NCI-H1105 (cell line): Measurements from ENCODE around the gene LPCAT3.
"Not testable (repeated sequence)": the region's sequence is repeated elsewhere in the genome, so short reads cannot be mapped to it uniquely, and the experiment has no call there.

Experiments used
- DNase-seq: peaks from one replicate; lab custom pipeline; 2025; lab: John Stamatoyannopoulos, UW

Gene LPCAT3, protein sequence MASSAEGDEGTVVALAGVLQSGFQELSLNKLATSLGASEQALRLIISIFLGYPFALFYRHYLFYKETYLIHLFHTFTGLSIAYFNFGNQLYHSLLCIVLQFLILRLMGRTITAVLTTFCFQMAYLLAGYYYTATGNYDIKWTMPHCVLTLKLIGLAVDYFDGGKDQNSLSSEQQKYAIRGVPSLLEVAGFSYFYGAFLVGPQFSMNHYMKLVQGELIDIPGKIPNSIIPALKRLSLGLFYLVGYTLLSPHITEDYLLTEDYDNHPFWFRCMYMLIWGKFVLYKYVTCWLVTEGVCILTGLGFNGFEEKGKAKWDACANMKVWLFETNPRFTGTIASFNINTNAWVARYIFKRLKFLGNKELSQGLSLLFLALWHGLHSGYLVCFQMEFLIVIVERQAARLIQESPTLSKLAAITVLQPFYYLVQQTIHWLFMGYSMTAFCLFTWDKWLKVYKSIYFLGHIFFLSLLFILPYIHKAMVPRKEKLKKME

DNA sequence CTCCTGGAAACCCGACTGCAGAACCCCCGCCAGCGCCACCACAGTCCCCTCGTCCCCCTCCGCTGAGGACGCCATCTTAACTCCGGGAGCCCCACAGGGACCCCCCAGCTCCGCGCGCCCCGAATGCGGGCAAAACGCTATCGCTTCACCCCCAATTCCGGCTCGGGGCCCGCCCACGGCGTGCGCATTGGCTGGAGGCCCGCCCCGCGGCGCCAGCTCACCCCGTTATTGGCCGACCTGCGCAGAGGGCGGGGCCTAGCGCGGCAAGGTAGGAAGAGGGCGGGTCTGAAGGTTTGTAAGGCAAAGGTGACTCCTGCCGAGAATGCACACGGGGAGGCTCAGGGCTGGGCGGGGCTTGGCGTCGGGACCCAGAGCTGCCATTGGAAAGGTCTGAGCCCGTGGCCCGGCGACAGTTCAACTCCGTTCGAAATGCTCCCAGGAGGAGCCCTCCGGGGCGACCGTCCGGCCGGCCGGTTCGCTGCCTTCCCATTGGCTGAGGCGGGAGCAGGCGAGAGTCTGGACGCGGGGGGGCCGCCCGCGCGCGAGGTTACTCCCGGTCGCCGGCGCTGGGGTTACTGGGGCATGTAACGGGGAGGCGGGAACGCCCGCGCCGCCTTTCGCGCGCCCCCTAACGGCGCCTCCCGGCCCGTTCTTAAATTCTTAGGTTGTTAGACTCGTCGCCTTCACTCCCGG is at the start of gene LPCAT3:
Gene LPCAT3, minus strand, starts transcription at position 127 of the 693 bp plus-strand sequence. Its CDS starts 52 bp downstream, at position 75.
- peak; percentile 98 for DNase-seq

DNA sequence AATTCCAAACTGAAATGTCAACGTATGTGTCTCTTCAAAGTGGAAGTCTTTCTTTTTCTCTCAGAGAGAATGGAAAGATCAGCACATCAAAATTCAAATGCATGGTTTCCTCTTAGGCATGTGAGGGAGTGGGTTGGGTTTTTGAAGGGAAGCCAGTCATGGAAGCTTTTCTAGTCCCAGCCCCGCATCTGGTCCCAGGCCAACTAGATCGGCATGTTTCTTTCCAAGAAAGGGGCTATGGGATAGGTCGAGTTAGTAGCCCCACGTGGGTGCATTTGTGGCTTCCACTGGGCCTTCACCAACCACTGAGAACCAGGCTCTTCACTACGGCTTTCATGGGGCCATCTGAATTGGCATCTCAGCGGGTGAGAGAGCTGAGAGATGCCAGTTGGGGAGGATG is 48.8 kb upstream of the LPCAT3 start:
- DNase-seq: no peak

DNA sequence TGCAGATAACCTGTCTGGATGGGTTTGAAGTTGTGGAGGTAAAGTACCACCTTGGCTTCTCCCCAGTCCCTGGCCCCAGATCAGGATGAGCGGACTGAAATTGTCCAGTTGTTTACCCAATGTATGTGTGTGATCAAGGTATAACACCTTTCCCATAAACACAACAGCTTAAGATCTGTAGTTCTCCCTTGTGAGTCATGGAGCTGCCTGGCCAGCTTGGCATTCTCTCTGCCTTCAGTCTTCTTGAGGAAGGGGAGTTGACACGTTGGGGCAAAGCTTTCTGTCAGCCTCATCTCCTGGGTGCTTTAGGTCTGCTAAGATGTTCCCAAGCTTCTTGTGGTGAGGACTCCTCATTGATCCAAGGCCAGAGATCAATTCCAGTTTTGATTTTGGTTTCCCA is 48.3 kb upstream of the LPCAT3 start:
- no peak for DNase-seq

DNA sequence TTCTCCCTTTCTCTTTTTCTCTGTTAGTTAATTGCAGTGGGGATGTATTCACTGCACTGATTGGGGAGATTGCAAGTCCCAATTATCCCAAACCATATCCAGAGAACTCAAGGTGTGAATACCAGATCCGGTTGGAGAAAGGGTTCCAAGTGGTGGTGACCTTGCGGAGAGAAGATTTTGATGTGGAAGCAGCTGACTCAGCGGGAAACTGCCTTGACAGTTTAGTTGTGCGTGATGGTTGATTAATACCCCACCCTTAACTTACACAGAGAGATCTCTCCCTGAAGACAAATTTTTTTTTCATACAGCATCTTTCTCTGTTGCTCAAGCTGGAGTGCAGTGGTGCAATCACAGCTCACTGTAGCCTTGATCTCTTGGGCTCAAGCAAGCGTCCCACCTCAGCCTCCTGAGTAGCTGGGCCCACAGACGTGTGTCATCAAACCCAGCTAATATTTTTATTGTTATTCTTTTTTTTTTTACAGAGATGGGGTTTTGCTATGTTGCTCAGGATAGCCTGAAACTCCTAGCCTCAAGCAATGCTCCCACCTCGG is 46.9 kb upstream of the LPCAT3 start:
- no peak for DNase-seq

DNA sequence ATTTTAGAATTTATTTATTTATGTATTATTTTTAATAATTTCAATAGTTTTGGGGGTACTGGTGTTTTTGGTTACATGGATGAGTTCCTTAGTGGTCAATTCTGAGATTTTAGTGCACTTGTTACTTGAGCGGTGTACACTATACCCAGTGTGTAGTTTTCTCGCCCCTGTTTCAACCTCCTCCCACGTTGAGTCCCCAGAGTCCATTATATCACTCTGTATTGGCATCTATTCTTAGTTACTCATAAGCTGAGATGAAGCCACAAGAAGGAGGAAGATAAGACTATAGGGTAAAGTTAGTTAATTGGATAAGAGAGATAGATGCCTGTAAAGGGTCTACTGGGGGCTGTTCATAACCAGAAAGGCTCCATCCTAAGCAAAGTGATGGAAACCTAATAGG is 46.2 kb upstream of the LPCAT3 start:
- no peak for DNase-seq

DNA sequence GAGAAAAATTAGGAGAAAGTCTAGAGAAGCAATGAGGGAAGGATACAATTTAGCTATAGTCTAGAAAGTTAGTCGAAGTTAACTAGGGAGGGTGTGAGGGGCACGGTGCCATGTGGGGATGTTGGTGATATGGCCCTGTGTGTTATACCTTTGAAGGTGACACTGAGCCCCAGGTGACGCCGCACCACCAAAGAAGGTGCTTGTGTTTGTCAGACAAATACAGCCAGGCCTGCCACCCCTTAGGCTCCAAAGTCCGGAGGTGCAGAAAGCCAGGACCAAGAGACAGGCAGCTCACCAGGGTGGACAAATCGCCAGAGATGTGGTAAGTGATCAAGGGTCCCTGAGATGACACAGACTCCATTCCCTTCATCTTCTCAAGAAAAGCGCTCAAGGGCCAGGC is 43.3 kb upstream of the LPCAT3 start:
- no peak for DNase-seq

DNA sequence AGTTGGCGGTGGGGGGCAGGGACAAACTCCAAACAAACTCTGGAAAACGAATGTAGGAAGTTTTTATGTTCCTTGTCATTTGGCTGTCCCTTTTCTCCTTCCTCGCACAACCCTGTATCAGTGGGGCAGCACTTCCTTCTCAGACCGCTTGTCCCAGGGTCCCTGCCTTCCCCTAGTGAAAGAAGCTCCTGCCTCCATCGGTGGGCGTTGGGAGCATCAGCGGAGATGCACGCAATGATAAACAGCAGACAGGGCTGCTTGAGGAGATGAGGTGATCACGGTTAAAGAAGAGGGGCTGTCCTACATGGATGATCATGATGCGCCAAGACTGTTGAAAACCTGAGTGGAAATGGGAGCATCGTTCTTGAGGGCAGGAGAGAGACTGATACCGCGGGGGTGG is 42.9 kb upstream of the LPCAT3 start:
- no peak for DNase-seq

DNA sequence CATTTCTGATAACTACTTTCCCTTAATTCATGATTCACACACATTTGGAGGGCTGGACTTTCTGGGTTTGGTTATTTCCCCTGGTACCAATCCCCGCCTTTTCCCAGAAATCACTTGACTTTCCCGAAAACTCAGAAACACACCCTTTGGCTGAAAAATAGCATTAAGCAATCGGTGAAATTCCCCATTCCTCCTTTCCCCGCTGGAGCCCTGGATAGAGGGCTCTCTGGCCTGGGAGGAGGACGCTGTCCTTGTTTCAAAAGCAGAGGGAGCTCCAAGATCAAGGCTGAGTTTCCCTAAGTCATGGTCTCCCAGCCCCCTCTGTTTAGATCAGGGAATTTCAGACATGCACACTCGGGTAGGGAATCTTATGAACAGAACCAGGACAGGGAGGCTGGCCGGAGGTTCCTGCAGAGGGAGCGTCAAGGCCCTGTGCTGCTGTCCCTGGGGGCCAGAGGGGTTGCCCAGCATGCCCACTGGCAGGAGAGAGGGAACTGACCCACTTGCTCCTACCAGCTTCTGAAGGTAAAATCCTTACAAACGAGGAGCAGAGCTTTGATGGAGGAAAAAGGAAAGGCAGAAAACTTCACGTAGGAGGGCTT is 42.2 kb upstream of the LPCAT3 start, which contains the start of gene C1S:
Gene C1S, plus strand, starts transcription at position 366 of the 602 bp plus-strand sequence. CDS start 1,195 bp downstream, outside the sequence.
- no peak for DNase-seq

DNA sequence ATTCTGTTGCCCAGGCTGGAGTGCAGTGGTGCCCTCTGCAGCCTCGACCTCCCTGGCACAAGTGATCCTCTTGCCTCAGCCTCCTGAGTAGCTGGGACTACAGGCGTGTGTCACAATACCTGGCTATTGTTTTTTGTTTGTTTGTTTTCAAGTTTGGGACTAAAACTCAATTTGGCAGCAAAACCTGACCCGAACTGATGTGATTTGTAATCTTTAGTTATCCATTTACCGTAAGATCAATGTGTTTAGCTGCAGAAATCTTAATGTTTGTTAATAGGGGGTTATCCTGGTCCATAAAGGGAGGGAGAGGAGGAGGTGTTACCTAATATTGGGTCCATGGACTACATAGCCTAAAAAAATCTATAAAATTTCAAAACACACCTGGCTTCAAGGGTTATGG is 41.5 kb upstream of the LPCAT3 start:
- DNase-seq: no peak

DNA sequence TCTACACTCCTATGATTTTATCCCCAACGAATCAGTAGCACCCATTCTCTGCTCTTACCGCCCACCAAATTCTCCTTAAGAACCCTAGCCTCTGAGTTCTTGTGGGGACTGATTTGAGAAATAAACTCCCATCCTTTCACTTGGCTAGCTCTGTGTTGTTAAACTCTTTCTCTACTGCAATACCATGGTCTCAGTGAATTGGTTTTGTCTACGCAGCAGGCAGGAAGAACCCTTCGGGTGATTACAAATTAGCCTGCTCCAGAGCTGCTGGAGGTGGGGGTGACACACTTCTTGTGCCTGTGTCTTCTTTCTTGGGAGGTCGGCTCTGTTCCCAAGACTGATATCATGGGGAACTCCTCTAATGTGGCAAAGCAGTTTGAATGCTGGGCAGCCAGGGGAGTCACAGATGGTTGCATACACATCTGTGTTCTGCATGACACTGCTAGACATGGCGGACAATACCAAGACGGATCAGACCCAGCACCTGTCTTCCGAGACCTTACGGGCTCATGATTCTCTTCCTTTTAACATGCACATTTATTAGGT is 40.6 kb upstream of the LPCAT3 start:
- DNase-seq: no peak

DNA sequence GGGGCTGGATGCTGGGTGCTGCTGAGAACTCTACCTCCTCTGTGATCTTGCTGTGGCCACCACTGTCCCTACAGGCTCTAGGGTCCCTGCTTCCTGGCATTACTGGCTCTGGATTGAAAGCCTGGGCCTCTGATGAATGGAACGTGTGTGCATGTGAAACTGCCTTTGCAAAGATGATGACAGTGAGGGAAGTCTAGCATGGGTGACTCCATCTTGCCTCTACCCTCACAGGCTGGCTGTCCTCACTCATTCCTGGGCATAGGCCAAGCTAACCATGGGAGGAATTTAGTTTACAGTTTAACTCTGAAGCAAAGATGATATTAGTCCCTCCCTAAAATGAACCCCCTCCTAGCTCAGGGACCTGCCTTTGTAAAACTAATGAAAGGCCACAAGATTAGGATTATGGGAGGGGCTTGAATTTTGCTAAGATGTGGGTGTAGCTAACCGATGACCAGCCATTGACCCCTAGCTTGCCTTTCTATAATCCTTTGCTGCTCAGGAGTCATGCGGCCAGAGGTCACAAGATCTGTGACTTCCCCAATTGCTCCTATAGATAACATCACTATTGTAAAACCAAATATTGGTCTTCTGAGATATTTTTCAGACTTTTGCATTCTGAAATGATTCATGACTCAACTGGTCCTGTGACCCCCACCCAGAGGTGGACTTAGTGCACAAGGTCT is 40.0 kb upstream of the LPCAT3 start:
- no peak for DNase-seq

DNA sequence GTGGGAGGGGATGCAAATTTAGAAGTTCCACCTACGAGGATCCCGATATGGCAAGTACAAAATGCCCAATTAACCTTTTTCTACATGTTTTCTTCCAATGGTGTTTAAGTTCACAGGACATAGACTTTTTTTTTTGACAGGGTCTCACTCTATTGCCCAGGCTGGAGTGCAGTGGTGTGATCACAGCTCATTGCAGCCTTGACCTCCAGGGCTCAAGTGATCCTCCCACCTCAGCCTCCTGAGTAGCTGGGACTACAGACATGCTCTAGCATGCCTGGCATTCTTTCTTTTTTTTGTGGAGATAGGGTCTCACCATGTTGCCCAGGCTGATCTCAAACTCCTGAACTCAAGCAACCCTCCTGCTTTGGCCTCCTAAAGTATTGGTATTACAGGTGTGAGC is 37.5 kb upstream of the LPCAT3 start:
- not testable (repeated sequence) for DNase-seq

DNA sequence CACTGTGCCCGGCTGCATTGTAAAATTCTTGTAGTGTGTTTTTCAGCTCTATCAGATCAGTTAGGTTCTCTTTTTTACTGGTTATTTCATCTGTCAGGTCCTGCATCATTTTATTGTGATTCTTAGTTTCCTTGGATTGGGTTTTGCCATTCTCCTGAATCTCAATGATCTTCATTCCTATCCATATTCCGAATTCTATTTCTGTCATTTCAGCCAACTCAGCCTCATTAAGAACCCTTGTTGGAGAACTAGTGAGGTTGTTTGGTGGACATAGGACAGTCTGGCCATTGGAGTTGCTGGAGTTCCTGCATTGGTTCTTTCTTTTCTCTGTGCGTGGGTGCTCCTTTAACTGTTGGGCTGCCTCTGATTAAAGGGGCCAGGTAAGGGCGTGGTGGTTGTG is 36.6 kb upstream of the LPCAT3 start:
- DNase-seq: no peak

DNA sequence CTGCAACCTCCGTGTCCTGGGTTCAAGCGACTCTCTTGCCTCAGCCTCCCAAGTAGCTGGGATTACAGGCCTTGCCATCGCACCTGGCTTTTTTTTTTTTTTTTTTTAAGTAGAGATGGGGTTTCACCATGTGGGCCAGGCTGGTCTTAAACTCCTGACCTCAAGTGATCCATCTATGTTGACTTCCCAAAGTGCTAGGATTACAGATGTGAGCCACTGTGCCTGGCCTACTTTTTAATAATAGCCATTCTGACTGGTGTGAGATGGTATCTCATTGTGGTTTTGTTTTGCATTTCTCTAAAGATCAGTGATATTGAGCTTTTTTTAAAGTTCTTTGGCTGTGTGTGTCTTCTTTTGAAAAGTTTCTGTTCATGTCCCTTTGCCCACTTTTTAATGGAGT is 31.7 kb upstream of the LPCAT3 start:
- not testable (repeated sequence) for DNase-seq

DNA sequence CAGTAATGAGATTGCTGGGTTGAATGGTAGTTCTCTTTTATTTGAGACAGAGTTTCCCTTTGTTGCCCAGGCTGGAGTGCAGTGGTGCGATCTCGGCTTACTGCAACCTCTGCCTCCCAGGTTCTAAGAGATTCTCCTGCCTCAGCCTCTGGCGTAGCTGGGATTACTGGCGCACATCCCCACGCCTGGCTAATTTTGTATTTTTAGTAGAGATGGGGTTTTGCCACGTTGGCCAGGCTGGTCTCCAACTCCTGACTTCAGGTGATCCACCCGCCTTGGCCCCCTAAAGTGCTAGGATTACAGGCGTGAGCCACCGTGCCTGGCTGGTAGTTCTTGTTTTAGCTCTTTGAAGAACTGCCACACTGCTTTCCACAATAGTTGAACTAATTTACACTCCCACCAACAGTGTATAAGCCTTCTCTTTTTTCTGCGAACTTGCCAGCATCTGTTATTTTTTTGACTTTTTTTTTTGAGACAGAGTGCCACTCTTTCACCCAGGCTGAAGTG is 31.2 kb upstream of the LPCAT3 start:
- DNase-seq: not testable (repeated sequence)

DNA sequence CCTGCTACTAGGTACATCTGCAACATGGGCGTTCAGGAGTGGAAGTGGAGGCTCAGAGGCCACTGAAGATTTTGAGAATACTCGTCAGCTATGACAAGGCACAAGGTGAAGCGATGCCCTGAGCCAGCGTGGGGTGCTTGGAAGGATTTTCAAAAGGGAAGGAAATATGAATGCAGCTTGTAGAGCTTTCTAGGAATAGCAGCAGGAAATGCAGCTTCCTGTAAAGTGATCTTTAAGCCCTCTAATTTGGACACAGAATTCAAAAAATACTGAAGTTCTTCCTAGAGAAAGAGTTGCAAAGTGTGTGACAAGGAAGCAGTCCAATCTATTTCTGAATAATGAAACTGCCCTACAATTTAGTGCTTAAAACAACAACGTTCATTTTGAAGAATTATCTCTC is 29.0 kb upstream of the LPCAT3 start:
- no peak for DNase-seq

DNA sequence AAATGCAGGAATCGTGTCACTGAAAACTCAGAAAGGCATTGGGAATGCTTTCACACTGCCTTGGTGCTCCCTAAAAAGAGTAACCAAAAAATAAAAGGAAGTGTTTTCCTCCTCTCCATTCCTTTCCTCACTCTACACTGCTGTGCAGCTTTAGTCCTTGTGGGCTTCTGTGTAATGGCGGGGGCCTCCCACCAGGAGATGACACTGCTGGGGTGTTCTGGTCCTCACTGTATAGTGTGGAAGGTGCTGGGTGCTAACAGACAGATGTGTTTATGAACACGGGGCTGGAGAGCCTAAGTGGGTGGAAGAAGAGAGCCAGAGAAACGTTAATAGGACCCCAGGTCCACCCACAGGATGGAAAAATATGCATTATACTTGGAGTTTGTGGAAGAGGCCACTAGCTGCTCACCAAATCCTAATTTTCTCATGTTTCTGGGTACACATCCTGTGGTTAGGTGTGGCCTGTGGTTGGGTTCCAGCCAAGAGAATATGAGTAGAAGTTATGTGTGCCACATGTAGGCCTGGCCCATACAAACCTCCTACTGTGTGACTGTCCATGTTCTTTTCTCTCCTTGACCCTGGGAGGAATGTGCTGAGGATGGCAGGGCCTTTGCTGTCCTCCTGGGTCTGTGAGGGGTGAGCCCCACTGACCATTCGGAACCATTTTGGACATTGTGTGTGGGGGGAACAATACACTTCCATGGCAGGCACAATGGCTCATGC is 28.3 kb upstream of the LPCAT3 start:
- DNase-seq: no peak

DNA sequence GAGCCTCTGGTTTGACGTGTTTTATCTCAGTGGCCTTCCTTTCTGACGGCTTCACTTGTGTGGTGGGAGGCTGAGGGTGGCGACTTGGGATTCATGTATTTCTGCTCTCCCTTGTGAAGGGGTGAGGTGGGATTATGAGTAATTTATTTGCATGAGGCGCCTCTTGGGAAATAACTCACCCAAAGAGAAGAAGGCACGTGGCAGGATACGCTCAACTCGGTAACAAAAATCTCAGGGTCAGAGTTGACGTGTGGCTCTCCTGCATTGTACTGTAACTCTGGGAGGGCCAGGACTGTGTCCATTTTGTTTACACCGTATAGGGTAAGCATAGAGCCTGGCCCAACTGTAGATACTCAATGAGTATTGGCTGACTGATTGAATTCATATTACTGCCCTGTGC is 27.6 kb upstream of the LPCAT3 start:
- DNase-seq: no peak

DNA sequence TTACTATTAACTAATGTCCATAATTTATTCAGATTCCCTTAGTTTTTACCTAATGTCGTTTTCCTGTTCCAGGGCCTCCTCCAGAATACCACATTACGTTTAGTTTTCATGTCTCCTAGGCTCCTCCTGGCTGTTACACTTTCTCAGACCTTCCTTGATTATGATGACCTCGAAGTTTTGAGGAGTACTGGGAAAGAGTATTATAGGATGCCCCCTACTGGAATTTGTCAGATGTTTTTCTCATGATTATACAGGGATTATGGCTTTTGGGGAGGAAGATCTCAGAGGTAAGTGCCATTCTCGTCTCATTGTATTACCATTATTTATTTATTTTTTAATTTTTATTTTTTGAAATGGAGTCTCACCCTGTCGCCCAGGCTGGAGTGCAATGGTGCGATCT is 24.6 kb upstream of the LPCAT3 start:
- no peak for DNase-seq

DNA sequence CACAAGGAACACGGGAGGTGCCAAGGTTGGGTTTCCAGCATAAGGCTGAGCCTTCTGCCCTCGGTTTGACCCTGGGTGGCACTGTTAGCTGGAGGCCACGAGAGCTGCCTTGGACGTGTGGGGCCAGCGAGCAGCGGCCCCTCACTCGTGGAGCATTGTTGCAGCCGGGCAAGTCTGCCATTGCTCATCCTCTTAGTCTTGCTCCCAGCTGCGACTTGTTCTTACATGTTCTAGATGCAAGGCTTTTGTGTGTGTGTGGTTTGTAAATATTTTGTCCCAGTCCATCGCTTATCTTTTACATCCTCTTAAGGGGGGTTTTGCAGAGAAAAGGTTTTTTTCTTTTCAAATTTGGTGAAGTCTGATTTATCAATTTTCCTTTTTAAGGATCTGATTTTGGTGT is 21.1 kb upstream of the LPCAT3 start:
- DNase-seq: no peak

DNA sequence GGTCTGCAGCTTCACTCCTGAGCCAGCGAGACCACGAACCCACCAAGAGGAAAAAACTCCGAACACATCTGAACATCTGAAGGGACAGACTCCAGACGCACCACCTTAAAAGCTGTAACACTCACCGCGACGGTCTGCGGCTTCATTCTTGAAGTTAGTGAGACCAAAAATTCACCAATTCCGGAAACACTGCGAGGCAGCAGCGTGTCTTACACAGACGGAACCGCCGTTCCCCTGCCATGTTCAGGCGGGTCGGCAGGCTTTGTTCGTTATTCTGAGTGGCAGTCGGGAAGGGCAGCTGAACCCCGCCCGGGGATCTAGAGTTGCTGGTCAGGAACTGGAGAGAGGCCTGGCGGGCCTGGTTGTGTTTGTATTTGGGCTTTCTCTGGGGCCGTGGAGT is 20.3 kb upstream of the LPCAT3 start:
- DNase-seq: no peak
